Esophagus muscularis mucosa (tissue), 4 donors: Measurements from ENCODE around the gene CALB2. TPM values are rescaled to one million over a fixed set of nuclear protein-coding genes. Genes with fewer than 3 reads are reported as not detected.
A peak's percentile ranks its signal among the peaks of the same experiment; 100 is the strongest.

Experiments
- DNase-seq: peaks from one replicate; pipeline ENCODE4 v3.0.0-alpha.2; 2017; ENCODE audit errors: extremely low spot score
- H3K27ac ChIP-seq, 4 donors: fragments of 200-600 bp; sonication (generic); replicated peaks in 1 of 4; 1 replicate in 3 of 4; 2 replicates in 1 of 4; pipeline ENCODE4 v1.5.1; 2016 to 2019; ENCODE audit warnings: mild to moderate bottlenecking in 1 of 4
- H3K27me3 ChIP-seq, 4 donors: fragments of 200-600 bp; sonication (generic); one replicate each; pipeline versions ENCODE4 v1.5.1 to v1.6.0; 2016 to 2019
- H3K36me3 ChIP-seq, 4 donors: fragments of 200-600 bp; sonication (generic); one replicate each; pipeline ENCODE4 v1.5.1; 2016 to 2019
- H3K4me1 ChIP-seq, 4 donors: fragments of 200-600 bp; sonication (generic); one replicate each; pipeline ENCODE4 v1.5.1; 2016 to 2019
- H3K4me3 ChIP-seq, 4 donors: fragments of 200-600 bp; sonication (generic); 1 replicate in 2 of 4; 2 replicates in 2 of 4; pipeline ENCODE4 v1.5.1; 2016 to 2019; ENCODE audit warnings: mild to moderate bottlenecking in 4 of 4, moderate library complexity in 1 of 4
- H3K9me3 ChIP-seq, 4 donors: fragments of 200-600 bp; sonication (generic); 1 replicate in 3 of 4; 2 replicates in 1 of 4; pipeline ENCODE4 v1.5.1; 2016 to 2019
- CTCF ChIP-seq, 3 experiments: fragments of 200-600 bp in 2 of 3; fragments of 450-650 bp in 1 of 3; sonication (generic) in 2 of 3; IDR thresholded peaks; one replicate each; pipeline ENCODE4 v1.5.1; 2017 to 2019; ENCODE audit warnings: antibody characterized with exemption in 3 of 3, mild to moderate bottlenecking in 2 of 3, moderate library complexity in 1 of 3
- EP300 ChIP-seq: sonication (generic); formaldehyde crosslinking; IDR thresholded peaks from one replicate; pipeline ENCODE4 v1.6.1; 2017; ENCODE audit warnings: antibody characterized with exemption
- POLR2A ChIP-seq: fragments of 450-650 bp; IDR thresholded peaks from one replicate; pipeline ENCODE4 v1.6.1; 2017; ENCODE audit warnings: antibody characterized with exemption, moderate library complexity, mild to moderate bottlenecking, low read depth
- POLR2AphosphoS5 ChIP-seq, 2 donors: sonication (generic); formaldehyde crosslinking; IDR thresholded peaks; one replicate each; pipeline ENCODE4 v1.6.1; 2017; ENCODE audit warnings: antibody characterized with exemption in 2 of 2
- WGBS: methylation state at CpG from one replicate; pipeline ENCODE4 v1.1.5; 2018; 5-methylcytosine and 5-hydroxymethylcytosine counted together
- intact Hi-C: fragments of 100-400 bp; cut with DNase I; formaldehyde crosslinking; loops from one replicate; pipeline ENCODE4 v1.15.1; 2023
- total RNA-seq, 4 donors: library from RNA; depleted of rRNA; stranded (reverse); fragments of >200 nt; gene quantifications; one replicate each; pipeline versions ENCODE4 v1.1.0 to v1.2.1, GENCODE V29; 2016

CALB2 gene
- total RNA-seq, 4 donors from 2014 or later = 0.71 to 3.6 (median 2.4) TPM

GRCh38 chr16:71426069-71426879, 67.8 kb downstream of the CALB2 start:
- peak overlapping the region in 1 of 4 donors; percentile 18 for H3K4me3 ChIP-seq
- TF ChIP-seq POLR2A = no peak
- TF ChIP-seq POLR2AphosphoS5 (IDR thresholded peaks at IDR 0.05) = no peak
- no peak for TF ChIP-seq CTCF (IDR thresholded peaks at IDR 0.05)
- no peak for TF ChIP-seq EP300
- peaks cover 0 to 77% (median 9%) of the 10 kb centered on the region in 4 donors for H3K27me3 ChIP-seq
- H3K4me1 ChIP-seq = peaks cover 0 to 4% (median 0%) of the 10 kb centered on the region in 4 donors
- H3K27ac ChIP-seq = no peak overlapping the region
- DNase-seq = no peak
- H3K36me3 ChIP-seq = no peaks in the 10 kb centered on the region
- 6% methylated on average over 28 of the region's 48 CpGs for WGBS
- intact Hi-C loops = no loop called here
- peaks cover 0 to 8% (median 2%) of the 10 kb centered on the region in 4 donors for H3K9me3 ChIP-seq

GRCh38 chr16:71426880-71427615, 68.5 kb downstream of the CALB2 start:
- H3K4me3 ChIP-seq = no peak overlapping the region
- H3K36me3 ChIP-seq = no peaks in the 10 kb centered on the region
- H3K27me3 ChIP-seq = peaks cover 0 to 81% (median 9%) of the 10 kb centered on the region in 4 donors
- TF ChIP-seq POLR2A (no peak), CTCF (IDR thresholded peaks at IDR 0.05) (no peak), POLR2AphosphoS5 (IDR thresholded peaks at IDR 0.05) (no peak), EP300 (no peak)
- 70% methylated on average over 12 of the region's 12 CpGs for WGBS
- H3K4me1 ChIP-seq = peaks cover 0 to 4% (median 0%) of the 10 kb centered on the region in 4 donors
- intact Hi-C loops = no loop called here
- peaks cover 0 to 8% (median 2%) of the 10 kb centered on the region in 4 donors for H3K9me3 ChIP-seq
- no peak for DNase-seq
- H3K27ac ChIP-seq = no peak overlapping the region

GRCh38 chr16:71428385-71428784, 69.9 kb downstream of the CALB2 start:
- H3K9me3 ChIP-seq = peaks cover 0 to 8% (median 2%) of the 10 kb centered on the region in 4 donors
- H3K27ac ChIP-seq = no peak overlapping the region

GRCh38 chr16:71428883-71429282, 70.4 kb downstream of the CALB2 start:
- no peak overlapping the region for H3K4me3 ChIP-seq
- peaks cover 0 to 75% (median 9%) of the 10 kb centered on the region in 4 donors for H3K27me3 ChIP-seq
- no peak for DNase-seq
- peaks cover 0 to 4% (median 0%) of the 10 kb centered on the region in 4 donors for H3K4me1 ChIP-seq
- no peak for TF ChIP-seq POLR2A
- no peak for TF ChIP-seq POLR2AphosphoS5 (IDR thresholded peaks at IDR 0.05)
- TF ChIP-seq CTCF (IDR thresholded peaks at IDR 0.05) = no peak
- no peak for TF ChIP-seq EP300
- intact Hi-C loops = no loop called here
- peaks cover 0 to 8% (median 2%) of the 10 kb centered on the region in 4 donors for H3K9me3 ChIP-seq
- H3K36me3 ChIP-seq = no peaks in the 10 kb centered on the region
- no peak overlapping the region for H3K27ac ChIP-seq
- 88% methylated on average over 2 of the region's 2 CpGs for WGBS

More at GRCh38 chr16:71428385-71428784, 69.9 kb downstream of the CALB2 start:
- no peak overlapping the region for H3K4me3 ChIP-seq
- TF ChIP-seq EP300 = no peak
- H3K4me1 ChIP-seq = peaks cover 0 to 4% (median 0%) of the 10 kb centered on the region in 4 donors
- intact Hi-C loops = no loop called here
- no peak for DNase-seq
- no peaks in the 10 kb centered on the region for H3K36me3 ChIP-seq
- H3K27me3 ChIP-seq = peaks cover 0 to 80% (median 9%) of the 10 kb centered on the region in 4 donors

- Histone ChIP-seq H3K27ac (no peak overlapping the region), H3K4me3 (no peak overlapping the region), H3K4me1 (peaks cover 0 to 4% (median 0%) of the 10 kb centered on the region in 4 donors), H3K9me3 (peaks cover 0 to 8% (median 2%) of the 10 kb centered on the region in 4 donors), H3K36me3 (no peaks in the 10 kb centered on the region), H3K27me3 (peaks cover 0 to 68% (median 9%) of the 10 kb centered on the region in 4 donors)
- 82% methylated on average over 3 of the region's 3 CpGs for WGBS
- intact Hi-C loops = no loop called here
- no peak for TF ChIP-seq POLR2A
- no peak for TF ChIP-seq EP300
- no peak for TF ChIP-seq POLR2AphosphoS5 (IDR thresholded peaks at IDR 0.05)
- no peak for TF ChIP-seq CTCF (IDR thresholded peaks at IDR 0.05)
- no peak for DNase-seq
These were observed 71.1 kb downstream of the CALB2 start for GRCh38 chr16:71429581-71429980.
